Natural killer cell treated with Interleukin-12 subunit alpha and Interleukin-12 subunit beta and Interleukin-15 and Interleukin-18, amount 100 ng/mL, for 72 hours (primary cell): ENCODE data around the gene ZDHHC11. TPM values are rescaled to one million over a fixed set of nuclear protein-coding genes. Genes with fewer than 3 reads are reported as not detected.
"Not testable (repeated sequence)": the region's sequence is repeated elsewhere in the genome, so short reads cannot be mapped to it uniquely, and the experiment has no call there.

ENCODE experiments used
- ATAC-seq, 2 donors: fragments of 150-1000 bp; cut with Tn5 transposase in 1 of 2; sonication (Bioruptor Pico), chemical (Tn5 transposase) in 1 of 2; 2 replicates each; pipeline ENCODE4 v1.10.0; 2021
- DNase-seq: peaks from one replicate; pipeline ENCODE4 v3.0.0; 2022; ENCODE audit warnings: low spot score
- H3K27ac Mint-ChIP-seq, 2 donors: 1 replicate in 1 of 2; 2 replicates in 1 of 2; pipeline ENCODE4 v1.8.0; 2022; ENCODE audit warnings: mixed read lengths in 2 of 2, mild to moderate bottlenecking in 1 of 2, moderate library complexity in 1 of 2
- H3K27me3 Mint-ChIP-seq, 2 donors: 1 replicate in 1 of 2; 2 replicates in 1 of 2; pipeline ENCODE4 v1.8.0; 2022; ENCODE audit warnings: mixed read lengths in 2 of 2
- H3K36me3 Mint-ChIP-seq: one replicate; pipeline ENCODE4 v1.8.0; 2022; ENCODE audit warnings: mixed read lengths
- H3K4me1 Mint-ChIP-seq, 2 donors: 1 replicate in 1 of 2; 2 replicates in 1 of 2; pipeline ENCODE4 v1.8.0; 2022; ENCODE audit warnings: low read depth in 2 of 2, mixed read lengths in 2 of 2, mild to moderate bottlenecking in 1 of 2
- H3K4me3 Mint-ChIP-seq: one replicate; pipeline ENCODE4 v1.8.0; 2022; ENCODE audit warnings: mixed read lengths
- H3K9me3 Mint-ChIP-seq: 2 replicates; pipeline ENCODE4 v1.8.0; 2022; ENCODE audit warnings: mixed read lengths
- total RNA-seq, 2 donors: library from RNA; stranded (reverse); gene quantifications; one replicate each; pipeline ENCODE4 v1.2.3, GENCODE V29; 2022

Gene ZDHHC11
- total RNA-seq, 2 donors from 2014 or later, result 8.1 to 24.5 TPM

DNA sequence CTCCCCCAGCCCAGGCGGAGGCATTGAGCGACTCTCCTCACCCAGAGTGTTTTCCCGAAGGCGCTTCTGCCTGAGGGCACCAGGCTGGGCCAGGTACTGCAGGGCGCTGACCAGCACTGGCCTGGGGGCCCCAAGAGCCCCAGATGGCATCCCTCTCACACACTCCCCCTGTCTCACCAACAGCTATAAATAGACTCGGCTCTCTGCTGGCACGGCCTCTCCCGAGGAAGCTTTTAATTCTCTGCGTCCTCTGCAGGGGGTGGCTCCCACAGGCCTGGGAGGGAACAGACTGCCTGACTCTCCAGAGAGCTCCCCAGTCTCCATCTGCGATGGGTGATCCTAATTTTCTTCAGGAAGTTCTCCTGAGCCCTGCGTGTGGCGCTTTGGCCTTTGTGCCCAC, 68.4 kb downstream of the ZDHHC11 start:
- not testable (repeated sequence) for H3K27ac Mint-ChIP-seq, H3K4me1 Mint-ChIP-seq, H3K9me3 Mint-ChIP-seq, H3K36me3 Mint-ChIP-seq, DNase-seq, H3K4me3 Mint-ChIP-seq, H3K27me3 Mint-ChIP-seq, ATAC-seq

GRCh38 chr5:780571-780970, 70.2 kb downstream of the ZDHHC11 start:
- not testable (repeated sequence) for DNase-seq, ATAC-seq, H3K4me1 Mint-ChIP-seq, H3K4me3 Mint-ChIP-seq, H3K27me3 Mint-ChIP-seq, H3K36me3 Mint-ChIP-seq, H3K27ac Mint-ChIP-seq, H3K9me3 Mint-ChIP-seq

GRCh38 chr5:778967-779366, 71.8 kb downstream of the ZDHHC11 start:
- ATAC-seq, H3K27me3 Mint-ChIP-seq, H3K27ac Mint-ChIP-seq, DNase-seq, H3K9me3 Mint-ChIP-seq, H3K4me3 Mint-ChIP-seq, H3K36me3 Mint-ChIP-seq, H3K4me1 Mint-ChIP-seq: not testable (repeated sequence)

GRCh38 chr5:778421-778820, 72.4 kb downstream of the ZDHHC11 start:
- H3K9me3 Mint-ChIP-seq, H3K27ac Mint-ChIP-seq, DNase-seq, H3K4me1 Mint-ChIP-seq, ATAC-seq, H3K27me3 Mint-ChIP-seq, H3K4me3 Mint-ChIP-seq, H3K36me3 Mint-ChIP-seq: not testable (repeated sequence)

- ATAC-seq (no peak), DNase-seq (no peak)
- H3K27me3 Mint-ChIP-seq, result no peaks in the 10 kb centered on the region
- no peaks in the 10 kb centered on the region for H3K9me3 Mint-ChIP-seq
- no peaks in the 10 kb centered on the region for H3K4me1 Mint-ChIP-seq
- H3K36me3 Mint-ChIP-seq, result no peaks in the 10 kb centered on the region
- no peak overlapping the region for H3K4me3 Mint-ChIP-seq
- H3K27ac Mint-ChIP-seq, result no peak overlapping the region
These were observed 73.0 kb downstream of the ZDHHC11 start for GRCh38 chr5:777756-778161.

- H3K27ac Mint-ChIP-seq, result no peak overlapping the region
- H3K4me3 Mint-ChIP-seq, result no peak overlapping the region
- no peaks in the 10 kb centered on the region for H3K27me3 Mint-ChIP-seq
- H3K9me3 Mint-ChIP-seq, result no peaks in the 10 kb centered on the region
- DNase-seq, result no peak
- H3K36me3 Mint-ChIP-seq, result no peaks in the 10 kb centered on the region
- H3K4me1 Mint-ChIP-seq, result no peaks in the 10 kb centered on the region
- no peak for ATAC-seq
These were observed 73.7 kb downstream of the ZDHHC11 start for GRCh38 chr5:776862-777711.

DNA sequence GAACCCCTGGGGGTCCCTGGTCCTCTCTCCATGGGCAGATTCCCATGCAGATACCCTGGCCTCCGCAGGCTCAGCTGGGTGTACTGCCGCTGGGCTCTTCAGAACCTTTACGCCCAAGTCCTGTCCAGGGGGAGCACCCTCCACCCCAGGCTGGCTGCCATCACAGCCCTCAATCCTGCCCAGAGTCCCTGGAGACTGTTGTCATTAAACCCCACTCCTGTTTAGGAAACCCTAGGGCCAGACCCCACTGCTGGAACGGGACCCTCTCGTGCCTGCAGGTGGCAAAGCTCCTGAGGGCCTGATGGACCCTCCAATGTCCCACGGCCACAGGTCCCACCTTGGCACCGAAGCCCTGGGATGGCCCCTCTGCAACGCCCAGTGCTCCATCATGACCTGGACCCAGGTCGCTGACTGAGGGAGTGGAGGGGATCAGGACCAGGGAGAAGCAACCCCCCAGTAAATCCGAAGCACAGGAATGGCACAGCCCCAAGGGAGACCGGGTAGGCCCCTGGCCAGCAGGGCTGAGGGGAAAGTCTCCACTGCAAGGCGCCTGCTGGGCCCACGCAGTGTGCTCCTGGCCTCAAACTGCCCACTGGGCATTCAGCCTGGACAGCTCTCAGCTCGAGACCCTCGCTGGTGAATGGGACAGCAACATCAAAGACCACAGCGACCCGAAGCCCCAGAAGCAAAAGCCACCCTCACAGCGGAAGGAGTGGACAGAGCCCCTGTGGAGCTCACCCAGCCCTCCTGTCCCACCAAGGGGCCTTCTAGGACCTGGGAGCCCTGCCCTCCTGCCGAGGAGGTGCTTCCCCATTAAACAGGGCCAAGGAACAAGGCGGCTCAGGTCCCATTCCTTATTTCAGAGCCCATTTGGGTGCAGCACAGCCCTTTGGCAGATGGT, 74.6 kb downstream of the ZDHHC11 start:
- ATAC-seq, result no peak
- no peak overlapping the region for H3K4me3 Mint-ChIP-seq
- DNase-seq, result no peak
- no peaks in the 10 kb centered on the region for H3K9me3 Mint-ChIP-seq
- no peaks in the 10 kb centered on the region for H3K4me1 Mint-ChIP-seq
- H3K27ac Mint-ChIP-seq, result no peak overlapping the region
- no peaks in the 10 kb centered on the region for H3K36me3 Mint-ChIP-seq
- no peaks in the 10 kb centered on the region for H3K27me3 Mint-ChIP-seq

DNA sequence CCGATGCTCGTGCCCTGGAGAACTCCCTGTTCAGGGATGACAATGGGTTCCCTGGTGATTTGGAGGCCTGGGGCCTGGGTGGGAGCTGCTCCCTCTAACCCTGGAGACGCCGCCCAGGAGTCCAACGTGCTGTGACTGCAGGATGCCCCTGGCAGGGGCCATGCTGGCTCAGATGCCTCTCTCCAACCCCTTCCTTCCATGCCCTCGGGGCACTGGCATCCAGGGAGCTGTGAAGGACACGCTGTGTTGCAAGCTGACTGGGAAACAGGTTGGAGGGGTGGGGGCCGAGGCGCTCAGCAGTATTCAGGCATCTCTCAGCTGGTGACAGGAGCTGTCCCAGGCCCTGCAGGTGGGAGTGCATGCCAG, 75.2 kb downstream of the ZDHHC11 start:
- not testable (repeated sequence) for DNase-seq, H3K36me3 Mint-ChIP-seq, H3K27me3 Mint-ChIP-seq, ATAC-seq, H3K9me3 Mint-ChIP-seq, H3K4me1 Mint-ChIP-seq, H3K4me3 Mint-ChIP-seq, H3K27ac Mint-ChIP-seq

DNA sequence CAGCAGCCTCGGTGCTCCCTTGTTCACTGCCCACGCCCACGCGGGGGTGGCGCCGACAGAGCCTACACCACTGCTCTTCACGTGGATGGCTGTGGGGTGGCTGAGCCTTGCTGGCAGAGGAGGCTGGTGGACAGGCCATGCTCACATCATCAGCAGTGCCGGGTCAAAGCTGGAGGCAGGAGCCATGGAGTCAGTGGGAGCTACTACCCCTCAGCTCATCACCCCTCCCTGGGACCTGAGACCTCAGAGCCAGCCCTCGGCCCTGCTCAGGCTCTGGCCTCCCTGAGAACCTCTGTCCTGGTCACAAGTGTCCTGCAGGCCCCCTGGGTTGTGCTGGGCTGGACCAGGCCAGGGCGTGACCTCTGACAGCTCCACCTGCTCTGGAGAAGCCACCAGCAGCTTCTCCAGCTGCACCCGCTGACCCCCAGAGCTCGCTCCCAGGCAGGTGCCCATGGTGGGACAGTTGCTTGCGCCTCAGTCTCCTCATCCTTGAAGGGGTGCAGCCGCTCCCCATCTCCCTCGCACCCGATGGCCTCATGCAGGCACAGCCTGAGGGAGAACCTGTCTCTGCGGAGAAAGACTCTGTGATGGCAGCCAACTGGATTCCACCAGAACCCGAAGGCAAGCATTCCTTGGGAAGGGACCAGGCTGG, 75.8 kb downstream of the ZDHHC11 start:
- not testable (repeated sequence) for H3K4me3 Mint-ChIP-seq, DNase-seq, H3K36me3 Mint-ChIP-seq, H3K9me3 Mint-ChIP-seq, H3K4me1 Mint-ChIP-seq, H3K27ac Mint-ChIP-seq, H3K27me3 Mint-ChIP-seq, ATAC-seq

DNA sequence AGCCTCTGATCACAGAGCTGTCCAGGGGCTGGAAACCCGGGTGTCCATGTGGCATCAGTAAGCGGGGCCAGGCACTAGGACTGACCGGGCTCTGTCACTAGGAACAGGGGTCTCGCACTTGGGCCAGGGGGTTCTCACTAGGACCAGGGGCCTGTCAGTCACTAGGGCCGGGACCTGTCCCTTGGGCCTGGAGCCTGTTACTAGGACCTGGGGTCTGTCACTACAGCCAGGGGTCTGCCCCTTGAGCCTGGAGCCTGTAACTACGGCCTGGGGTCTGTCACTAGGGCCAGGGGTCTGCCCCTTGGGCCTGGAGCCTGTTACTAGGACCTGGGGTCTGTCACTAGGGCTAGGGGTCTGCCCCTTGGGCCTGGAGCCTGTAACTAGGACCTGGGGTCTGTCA, 76.5 kb downstream of the ZDHHC11 start:
- H3K36me3 Mint-ChIP-seq, H3K27me3 Mint-ChIP-seq, H3K27ac Mint-ChIP-seq, H3K4me1 Mint-ChIP-seq, ATAC-seq, H3K4me3 Mint-ChIP-seq, DNase-seq, H3K9me3 Mint-ChIP-seq: not testable (repeated sequence)

DNA sequence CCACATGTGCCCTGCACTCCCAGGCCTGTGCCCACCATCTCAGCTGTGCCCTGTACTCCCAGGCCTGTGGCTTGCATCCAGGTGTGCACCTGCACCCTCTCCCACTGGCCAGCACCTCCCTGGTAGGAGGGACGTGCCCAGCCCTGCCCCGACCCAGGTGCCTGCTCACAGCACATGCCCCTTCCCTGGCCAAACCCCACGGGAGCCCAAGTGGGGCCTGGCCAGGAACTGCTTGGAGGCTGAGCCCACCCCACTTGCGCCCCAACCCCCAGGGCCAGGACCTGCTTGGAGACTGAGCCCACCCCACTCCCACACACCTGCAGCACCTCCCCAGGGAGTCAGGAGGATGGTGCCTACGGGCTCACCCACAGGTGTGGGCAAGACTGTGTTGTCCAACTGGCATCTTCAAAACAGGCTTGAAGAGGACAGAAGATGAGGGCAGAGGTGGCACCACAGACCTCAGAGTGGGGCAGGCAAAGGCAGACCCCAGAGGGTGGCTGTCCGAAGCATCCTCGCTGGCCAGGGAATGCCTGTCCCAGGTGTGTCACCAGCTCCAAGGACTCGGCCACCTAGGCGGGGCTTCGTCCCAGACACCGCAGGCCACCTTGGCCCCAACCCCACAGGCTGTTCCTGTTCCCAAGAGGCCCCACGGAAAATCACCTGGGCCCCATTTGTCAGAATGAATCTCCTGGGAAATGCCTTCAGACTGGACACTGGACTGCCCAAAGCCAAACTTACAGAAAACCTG, 77.1 kb downstream of the ZDHHC11 start:
- Mint-ChIP-seq H3K27ac (no peak overlapping the region), H3K4me1 (no peaks in the 10 kb centered on the region), H3K9me3 (no peaks in the 10 kb centered on the region), H3K27me3 (no peaks in the 10 kb centered on the region), H3K36me3 (no peaks in the 10 kb centered on the region), H3K4me3 (no peak overlapping the region)
- ATAC-seq (no peak), DNase-seq (no peak)

- H3K27me3 Mint-ChIP-seq, H3K4me1 Mint-ChIP-seq, DNase-seq, ATAC-seq, H3K36me3 Mint-ChIP-seq, H3K4me3 Mint-ChIP-seq, H3K9me3 Mint-ChIP-seq, H3K27ac Mint-ChIP-seq: not testable (repeated sequence)
These were observed 77.9 kb downstream of the ZDHHC11 start for GRCh38 chr5:772931-773330.

- H3K27ac Mint-ChIP-seq, H3K9me3 Mint-ChIP-seq, H3K4me3 Mint-ChIP-seq, H3K4me1 Mint-ChIP-seq, H3K27me3 Mint-ChIP-seq, H3K36me3 Mint-ChIP-seq, ATAC-seq, DNase-seq: not testable (repeated sequence)
These were observed 78.3 kb downstream of the ZDHHC11 start for GRCh38 chr5:772547-772890.
